Cardiac muscle cell (in vitro differentiated cells and primary cell): ENCODE results near the gene PRR3. TPM values are rescaled to one million over a fixed set of nuclear protein-coding genes. Genes with fewer than 3 reads are reported as not detected.

Experiments
- DNase-seq, 2 donors: peaks; one replicate each; pipeline versions ENCODE4 v3.0.0 to v3.0.0-alpha.2; 2010 to 2017; ENCODE audit warnings: low read depth in 1 of 2, low spot score in 1 of 2
- H3K27ac ChIP-seq: fragments of 200-600 bp; sonication (generic); 2 replicates; pipeline ENCODE4 v1.5.1; 2016
- H3K27me3 ChIP-seq: fragments of 200-600 bp; sonication (generic); 2 replicates; pipeline ENCODE4 v1.6.0; 2016; ENCODE audit warnings: control low read depth
- H3K36me3 ChIP-seq: fragments of 200-600 bp; sonication (generic); 2 replicates; pipeline ENCODE4 v1.5.1; 2016; ENCODE audit warnings: control low read depth
- H3K4me1 ChIP-seq: fragments of 200-600 bp; sonication (generic); 2 replicates; pipeline ENCODE4 v1.8.1; 2017; ENCODE audit warnings: low read depth, mild to moderate bottlenecking, mixed run types
- H3K4me3 ChIP-seq: fragments of 200-600 bp; sonication (generic); 2 replicates; pipeline ENCODE4 v1.5.1; 2016; ENCODE audit warnings: mild to moderate bottlenecking
- H3K9me3 ChIP-seq: fragments of 200-600 bp; sonication (generic); 2 replicates; pipeline ENCODE4 v1.5.1; 2017; ENCODE audit warnings: low read depth, mild to moderate bottlenecking, control low read depth
- CTCF ChIP-seq: IDR thresholded peaks from 2 replicates; pipeline ENCODE4 v1.5.1; 2012; ENCODE audit warnings: low read depth, mild to moderate bottlenecking, low read length
- polyA plus RNA-seq: library from polyadenylated mRNA; unstranded; fragments of >200 nt; fragmentation: Nextera tagmentation; extraction: Ambion mirVana; gene quantifications from 2 replicates; pipeline ENCODE4 v1.2.1, GENCODE V29; 2016
- total RNA-seq: library from RNA; depleted of rRNA; stranded (reverse); fragments of >200 nt; gene quantifications from 2 replicates; pipeline ENCODE4 v1.2.3, GENCODE V29; 2016

PRR3 gene
- total and polyA plus RNA-seq, 2 experiments from 2014 or later: 11.8 to 14.7 TPM

GRCh38 chr6:30537931-30538330 is 19.2 kb upstream of the PRR3 start:
- H3K27ac ChIP-seq: no peak overlapping the region
- no peaks in the 10 kb centered on the region for H3K36me3 ChIP-seq
- no peak for DNase-seq
- H3K4me1 ChIP-seq: no peaks in the 10 kb centered on the region
- H3K9me3 ChIP-seq: no peaks in the 10 kb centered on the region
- H3K27me3 ChIP-seq: no peaks in the 10 kb centered on the region
- no peak for TF ChIP-seq CTCF
- no peak overlapping the region for H3K4me3 ChIP-seq

- DNase-seq: peak; percentile 86 to 92
- Histone ChIP-seq H3K27ac (no peak overlapping the region), H3K9me3 (no peaks in the 10 kb centered on the region), H3K27me3 (no peaks in the 10 kb centered on the region), H3K36me3 (peaks cover 6% of the 10 kb centered on the region), H3K4me3 (peak overlapping the region; percentile 39), H3K4me1 (no peaks in the 10 kb centered on the region)
- TF ChIP-seq CTCF: peak; percentile 98
These were observed 15.3 kb upstream of the PRR3 start for GRCh38 chr6:30541515-30542403.

GRCh38 chr6:30542404-30542725 is 14.7 kb upstream of the PRR3 start:
- Histone ChIP-seq H3K27me3 (no peaks in the 10 kb centered on the region), H3K36me3 (peaks cover 9% of the 10 kb centered on the region), H3K4me1 (no peaks in the 10 kb centered on the region), H3K27ac (no peak overlapping the region), H3K9me3 (no peaks in the 10 kb centered on the region), H3K4me3 (no peak overlapping the region)
- DNase-seq: no peak
- TF ChIP-seq CTCF: no peak

GRCh38 chr6:30542915-30543314 is 14.2 kb upstream of the PRR3 start:
- no peak overlapping the region for H3K27ac ChIP-seq
- H3K4me3 ChIP-seq: no peak overlapping the region
- TF ChIP-seq CTCF: peak; percentile 5
- no peaks in the 10 kb centered on the region for H3K4me1 ChIP-seq
- no peaks in the 10 kb centered on the region for H3K27me3 ChIP-seq
- H3K36me3 ChIP-seq: peaks cover 9% of the 10 kb centered on the region
- peak in 1 of 2 donors; percentile 13 for DNase-seq
- no peaks in the 10 kb centered on the region for H3K9me3 ChIP-seq

GRCh38 chr6:30543821-30544220 is 13.3 kb upstream of the PRR3 start:
- TF ChIP-seq CTCF: no peak
- no peaks in the 10 kb centered on the region for H3K4me1 ChIP-seq

More at GRCh38 chr6:30543821-30544220, 13.3 kb upstream of the PRR3 start:
- no peak overlapping the region for H3K27ac ChIP-seq
- no peak for DNase-seq
- no peak overlapping the region for H3K4me3 ChIP-seq
- no peaks in the 10 kb centered on the region for H3K9me3 ChIP-seq
- H3K36me3 ChIP-seq: peaks cover 15% of the 10 kb centered on the region
- H3K27me3 ChIP-seq: no peaks in the 10 kb centered on the region
